GM12878 (cell line): ENCODE measurements around the gene GPR176. TPM values are rescaled to one million over a fixed set of nuclear protein-coding genes. Genes with fewer than 3 reads are reported as not detected.
A peak's percentile ranks its signal among the peaks of the same experiment; 100 is the strongest.

Source experiments
- ATAC-seq: fragments of 200-7000 bp; cut with Tn5 transposase; 3 replicates; pipeline ENCODE4 v1.9.1; 2020; ENCODE audit warnings: mild to moderate bottlenecking, moderate library complexity
- BruUV-seq: library from RNA; stranded (reverse); fragments of 400-500 nt; replicated peaks from 2 replicates; lab custom pipeline; 2021; lab: Mats Ljungman, UMichigan
- CTCF ChIA-PET: fragments of 300-600 bp; sonication (Branson Sonifier 250); formaldehyde crosslinking; extraction: SDS; loops from one replicate; lab custom pipeline; 2021; ENCODE audit warnings: inconsistent platforms; lab: Yijun Ruan, JAX
- POLR2A ChIA-PET: fragments of 350-600 bp; formaldehyde crosslinking; extraction: SDS; loops from one replicate; lab custom pipeline; 2021; ENCODE audit warnings: inconsistent platforms; lab: Charles Lee
- RAD21 ChIA-PET: fragments of 300-600 bp; sonication (Branson Sonifier 250); formaldehyde crosslinking; loops from one replicate; lab custom pipeline; 2023; ENCODE audit warnings: antibody characterized with exemption; ENCODE audit not compliant: unreplicated experiment; lab: Charles Lee
- SMC1A ChIA-PET: fragments of 300-600 bp; sonication (Branson Sonifier 250); formaldehyde crosslinking; loops from one replicate; lab custom pipeline; 2023; ENCODE audit not compliant: unreplicated experiment, uncharacterized antibody; lab: Charles Lee
- DNase-seq: peaks from one replicate; pipeline ENCODE4 v3.0.0-alpha.2; 2011; ENCODE audit warnings: low read depth, low spot score
- FAIRE-seq: peaks from 3 replicates; lab custom pipeline; 2011; peaks lifted over from hg19 to GRCh38; lab: Jason Lieb, UNC
- H2AFZ ChIP-seq: 2 replicates; pipeline ENCODE4 v1.6.0; 2011; ENCODE audit warnings: low read depth, low read length, control low read depth; ENCODE audit not compliant: control insufficient read depth
- H3K27ac ChIP-seq: 2 replicates; pipeline ENCODE4 v1.5.1; 2011; ENCODE audit warnings: control low read depth; ENCODE audit not compliant: control insufficient read depth, insufficient read depth
- H3K27me3 ChIP-seq, 2 experiments: replicated peaks in 1 of 2; 2 replicates each; pipeline versions ENCODE4 v1.6.0 to v1.6.1; 2011; ENCODE audit warnings: low read length in 1 of 2; ENCODE audit not compliant: control insufficient read depth in 2 of 2, insufficient read depth in 2 of 2
- H3K36me3 ChIP-seq, 2 experiments: 2 replicates each; pipeline ENCODE4 v1.5.1; 2011; ENCODE audit warnings: low read length in 1 of 2; ENCODE audit not compliant: control insufficient read depth in 2 of 2, insufficient read depth in 2 of 2
- H3K4me1 ChIP-seq: 2 replicates; pipeline ENCODE4 v1.6.1; 2011; ENCODE audit warnings: mild to moderate bottlenecking, low read length, moderate library complexity, mixed read lengths; ENCODE audit not compliant: control insufficient read depth, insufficient read depth
- H3K4me2 ChIP-seq: 2 replicates; pipeline ENCODE4 v1.6.0; 2011; ENCODE audit warnings: control low read depth; ENCODE audit not compliant: control insufficient read depth, insufficient read depth
- H3K4me3 ChIP-seq: fragments of 200-600 bp; sonication (generic); 2 replicates; pipeline ENCODE4 v1.5.1; 2016
- H3K79me2 ChIP-seq: 2 replicates; pipeline ENCODE4 v1.6.0; 2011; ENCODE audit warnings: low read length; ENCODE audit not compliant: control insufficient read depth, insufficient read depth
- H3K9ac ChIP-seq: 2 replicates; pipeline ENCODE4 v1.8.0; 2011; ENCODE audit warnings: low read length, control low read depth, mixed read lengths; ENCODE audit not compliant: control insufficient read depth, insufficient read depth
- H3K9me3 ChIP-seq: replicated peaks from 3 replicates; pipeline ENCODE4 v1.5.1; 2011; ENCODE audit warnings: mild to moderate bottlenecking, low read length; ENCODE audit not compliant: control insufficient read depth, insufficient read depth
- H4K20me1 ChIP-seq: 2 replicates; pipeline ENCODE4 v1.6.0; 2011; ENCODE audit not compliant: control insufficient read depth, insufficient read depth
- EED ChIP-seq: sonication (generic); IDR thresholded peaks from 2 replicates; pipeline ENCODE4 v1.6.1; 2016; ENCODE audit warnings: antibody characterized with exemption, low read depth
- HDAC6 ChIP-seq: fragments of 200-600 bp; sonication (generic); IDR thresholded peaks from one replicate; pipeline ENCODE4 v1.8.0; 2017; ENCODE audit warnings: antibody characterized with exemption; ENCODE audit not compliant: unreplicated experiment
- KAT2A ChIP-seq: conservative IDR thresholded peaks from 2 replicates; pipeline ENCODE4 v1.6.1; 2011; ENCODE audit warnings: low read depth, low read length; ENCODE audit not compliant: control insufficient read depth
- NKRF ChIP-seq: fragments of 450-650 bp; conservative IDR thresholded peaks from 2 replicates; pipeline ENCODE4 v1.6.1; 2017; ENCODE audit warnings: mild to moderate bottlenecking, moderate library complexity
- TCF12 ChIP-seq: IDR thresholded peaks from 2 replicates; pipeline ENCODE4 v1.6.1; 2011; ENCODE audit warnings: low read depth, mild to moderate bottlenecking, low read length
- USF2 ChIP-seq: IDR thresholded peaks from 2 replicates; pipeline ENCODE4 v1.6.1; 2011; ENCODE audit warnings: low read depth, low read length, improper control_type of control experiment, borderline replicate concordance
- YY1 ChIP-seq: IDR thresholded peaks from 2 replicates; pipeline ENCODE4 v1.6.1; 2011; ENCODE audit warnings: low read depth, mild to moderate bottlenecking, low read length
- WGBS: methylation state at CpG from one replicate; pipeline ENCODE4 v1.1.6; 2016; ENCODE audit warnings: low lambda C conversion rate; ENCODE audit not compliant: insufficient replicate concordance, insufficient coverage; ENCODE audit errors: missing lambda C conversion rate; 5-methylcytosine and 5-hydroxymethylcytosine counted together
- in situ Hi-C: fragments of 300-500 bp; cut with MboI; formaldehyde crosslinking; loops from 9 replicates; pipeline ENCODE4 v1.14.3; 2018; ENCODE audit warnings: mixed read lengths
- intact Hi-C: fragments of 100-400 bp; cut with micrococcal nuclease; formaldehyde crosslinking; loops from one replicate; pipeline ENCODE4 v1.14.2; 2022; ENCODE audit not compliant: unreplicated experiment
- polyA plus RNA-seq, 11 experiments: library from polyadenylated mRNA; depleted of rRNA in 4 of 11; unstranded in 6 of 11; stranded (reverse) in 5 of 11; fragments of >200 nt; fragmentation: Nextera tagmentation in 4 of 11; fragmentation: Illumina TruSeq in 1 of 11; extraction: Ambion mirVana in 4 of 11; extraction: Trizol in 1 of 11; gene quantifications; 1 replicate in 1 of 11; 2 replicates in 10 of 11; pipeline versions ENCODE4 v1.2.1 to v1.2.3, GENCODE V29; 2011 to 2016; ENCODE audit warnings: inconsistent platforms in 2 of 11, missing spikeins in 2 of 11, low read depth in 1 of 11
- total RNA-seq, 4 experiments: library from RNA; depleted of rRNA in 3 of 4; stranded (reverse); fragments of >200 nt in 3 of 4; fragmentation: Illumina TruSeq in 1 of 4; extraction: Trizol in 1 of 4; gene quantifications; 2 replicates each; pipeline versions ENCODE4 v1.2.1 to v1.2.3, GENCODE V29; 2013 to 2021

Gene GPR176
- total and polyA plus RNA-seq, 10 of the 15 experiments (the other 5 are each of a cell fraction or from before 2014, with no cell fraction given) = 0.02 to 0.33 (median 0.16) TPM; not detected in 4

GRCh38 chr15:39936187-39936586 is 16.1 kb upstream of the GPR176 start:
- TF ChIP-seq HDAC6 (no peak), USF2 (no peak), NKRF (no peak), TCF12 (no peak), YY1 (no peak), KAT2A (no peak), EED (no peak)
- intact Hi-C loops = loop anchor here (10.0 kb wide), 1 partner anchor 169 kb away; the partner anchor contains the start of gene BMF
- CTCF ChIA-PET = interaction anchor here (0.8 to 2.9 kb wide), 6 partner anchors 12 to 385 kb away, joined by 3 to 21 read pairs (median 6); no protein-coding TSS in a partner anchor

More at GRCh38 chr15:39936187-39936586, 16.1 kb upstream of the GPR176 start:
- Histone ChIP-seq H3K9ac (no peak overlapping the region), H3K4me2 (peak overlapping the region; percentile 32; the same call in 1 of the 2 replicates), H2AFZ (no peak overlapping the region), H3K4me1 (peaks cover 12% of the 10 kb centered on the region), H4K20me1 (no peaks in the 10 kb centered on the region), H3K27me3 (no peaks in the 10 kb centered on the region), H3K9me3 (no peaks in the 10 kb centered on the region), H3K4me3 (no peak overlapping the region; the same call in 1 of the 2 replicates), H3K27ac (no peak overlapping the region), H3K79me2 (peaks cover 25% of the 10 kb centered on the region), H3K36me3 (peaks cover 0 to 6% of the 10 kb centered on the region in 2 experiments; a peak in 2 of 4 replicates)
- ChIA-PET SMC1A (interaction anchor here (0.6 to 5.7 kb wide), 7 partner anchors 9 to 102 kb away, joined by 3 to 65 read pairs (median 4); partner anchors contain the start of gene GPR176), POLR2A (interaction anchor here (0.5 to 1.1 kb wide), 3 partner anchors 17 to 172 kb away, joined by 3 to 4 read pairs (median 3); no protein-coding TSS in a partner anchor), RAD21 (interaction anchor here (0.6 to 2.1 kb wide), 5 partner anchors 13 to 171 kb away, joined by 3 to 8 read pairs (median 3); no protein-coding TSS in a partner anchor)
- DNase-seq = no peak
- BruUV-seq = no TSS peak
- no peak for ATAC-seq
- 96% methylated on average over 7 of the region's 7 CpGs for WGBS
- FAIRE-seq = no peak
- in situ Hi-C loops = loop anchor here (10.0 kb wide), 1 partner anchor 169 kb away; the partner anchor contains the start of gene BMF
